ENCODE data around the gene THG1L.
"Not testable (repeated sequence)": the region's sequence is repeated elsewhere in the genome, so short reads cannot be mapped to it uniquely, and the experiment has no call there.

THG1L gene

GRCh38 chr5:157731272-157732129 is at the start of gene THG1L:
Gene THG1L, plus strand, starts transcription at chr5:157731420. Its CDS starts 21 bp downstream, at chr5:157731441.
- ATAC-seq (ENCODE audit: low read depth): peak; percentile 83
- Mint-ChIP-seq H3K27ac (peak within 1 kb of the TSS; percentile 94), H3K27me3 (no peaks in the 10 kb centered on the region), H3K36me3 (peaks cover 6% of the 10 kb centered on the region), H3K4me3 (peak within 1 kb of the TSS; percentile 91), H3K4me1 (peaks cover 15% of the 10 kb centered on the region), H3K9me3 (no peaks in the 10 kb centered on the region)
- DNase-seq (ENCODE audit: low spot score in 2 of 2): peak; percentile 93 to 97

- DNase-seq (ENCODE audit: low spot score in 2 of 2) (no peak), ATAC-seq (ENCODE audit: low read depth) (no peak)
- no peaks in the 10 kb centered on the region for H3K9me3 Mint-ChIP-seq
- no peaks in the 10 kb centered on the region for H3K36me3 Mint-ChIP-seq
- H3K27me3 Mint-ChIP-seq: no peaks in the 10 kb centered on the region
- H3K4me3 Mint-ChIP-seq: no peak overlapping the region
- no peaks in the 10 kb centered on the region for H3K4me1 Mint-ChIP-seq
- H3K27ac Mint-ChIP-seq: no peak overlapping the region
These were observed 49.0 kb upstream of the THG1L start for GRCh38 chr5:157682257-157682656.

GRCh38 chr5:157686276-157687197 is 44.7 kb upstream of the THG1L start:
- H3K27ac Mint-ChIP-seq; H3K27me3 Mint-ChIP-seq; H3K9me3 Mint-ChIP-seq; ATAC-seq (ENCODE audit: low read depth); H3K4me1 Mint-ChIP-seq; H3K4me3 Mint-ChIP-seq; DNase-seq (ENCODE audit: low spot score in 2 of 2); H3K36me3 Mint-ChIP-seq: not testable (repeated sequence)

- ATAC-seq (ENCODE audit: low read depth): no peak
- no peak overlapping the region for H3K27ac Mint-ChIP-seq
- H3K9me3 Mint-ChIP-seq: peaks cover 3% of the 10 kb centered on the region
- no peak for DNase-seq (ENCODE audit: low spot score in 2 of 2)
- no peak overlapping the region for H3K4me3 Mint-ChIP-seq
- peaks cover 2% of the 10 kb centered on the region for H3K27me3 Mint-ChIP-seq
- H3K4me1 Mint-ChIP-seq: no peaks in the 10 kb centered on the region
- no peaks in the 10 kb centered on the region for H3K36me3 Mint-ChIP-seq
These were observed 44.0 kb upstream of the THG1L start for GRCh38 chr5:157687198-157687554.

GRCh38 chr5:157689942-157690689 is 41.1 kb upstream of the THG1L start:
- H3K4me1 Mint-ChIP-seq: no peaks in the 10 kb centered on the region
- no peaks in the 10 kb centered on the region for H3K36me3 Mint-ChIP-seq
- H3K9me3 Mint-ChIP-seq: peaks cover 3% of the 10 kb centered on the region
- DNase-seq (ENCODE audit: low spot score in 2 of 2) (peak; percentile 23 to 39), ATAC-seq (ENCODE audit: low read depth) (peak; percentile 86)
- H3K27ac Mint-ChIP-seq: no peak overlapping the region
- H3K27me3 Mint-ChIP-seq: peaks cover 2% of the 10 kb centered on the region
- peak overlapping the region; percentile 52 for H3K4me3 Mint-ChIP-seq

GRCh38 chr5:157690690-157691433 is 40.4 kb upstream of the THG1L start:
- ATAC-seq (ENCODE audit: low read depth): no peak
- H3K27me3 Mint-ChIP-seq: peaks cover 2% of the 10 kb centered on the region
- H3K4me3 Mint-ChIP-seq: peak overlapping the region; percentile 52
- no peak for DNase-seq (ENCODE audit: low spot score in 2 of 2)
- H3K27ac Mint-ChIP-seq: no peak overlapping the region
- H3K9me3 Mint-ChIP-seq: peaks cover 3% of the 10 kb centered on the region
- H3K4me1 Mint-ChIP-seq: no peaks in the 10 kb centered on the region
- H3K36me3 Mint-ChIP-seq: no peaks in the 10 kb centered on the region

GRCh38 chr5:157693816-157694215 is 37.4 kb upstream of the THG1L start:
- not testable (repeated sequence) for H3K27me3 Mint-ChIP-seq

GRCh38 chr5:157696154-157696553 is 35.1 kb upstream of the THG1L start:
- H3K27ac Mint-ChIP-seq; H3K27me3 Mint-ChIP-seq; H3K9me3 Mint-ChIP-seq; H3K4me3 Mint-ChIP-seq; H3K36me3 Mint-ChIP-seq; H3K4me1 Mint-ChIP-seq; ATAC-seq (ENCODE audit: low read depth); DNase-seq (ENCODE audit: low spot score in 2 of 2): not testable (repeated sequence)

More at GRCh38 chr5:157693816-157694215, 37.4 kb upstream of the THG1L start:
- ATAC-seq (ENCODE audit: low read depth); DNase-seq (ENCODE audit: low spot score in 2 of 2); H3K9me3 Mint-ChIP-seq; H3K27ac Mint-ChIP-seq; H3K4me3 Mint-ChIP-seq; H3K36me3 Mint-ChIP-seq; H3K4me1 Mint-ChIP-seq: not testable (repeated sequence)

- not testable (repeated sequence) for H3K4me3 Mint-ChIP-seq; ATAC-seq (ENCODE audit: low read depth); H3K27ac Mint-ChIP-seq; H3K4me1 Mint-ChIP-seq; H3K36me3 Mint-ChIP-seq; H3K9me3 Mint-ChIP-seq; H3K27me3 Mint-ChIP-seq; DNase-seq (ENCODE audit: low spot score in 2 of 2)
These were observed 32.5 kb upstream of the THG1L start for GRCh38 chr5:157698674-157699073.

GRCh38 chr5:157703736-157704135 is 27.5 kb upstream of the THG1L start:
- Mint-ChIP-seq H3K4me3 (no peak overlapping the region), H3K27me3 (no peaks in the 10 kb centered on the region), H3K36me3 (peaks cover 2% of the 10 kb centered on the region), H3K9me3 (peaks cover 3% of the 10 kb centered on the region), H3K4me1 (no peaks in the 10 kb centered on the region), H3K27ac (no peak overlapping the region)
- DNase-seq (ENCODE audit: low spot score in 2 of 2): no peak
- ATAC-seq (ENCODE audit: low read depth): no peak

- DNase-seq (ENCODE audit: low spot score in 2 of 2) (no peak), ATAC-seq (ENCODE audit: low read depth) (no peak)
- no peak overlapping the region for H3K27ac Mint-ChIP-seq
- no peaks in the 10 kb centered on the region for H3K36me3 Mint-ChIP-seq
- no peak overlapping the region for H3K4me3 Mint-ChIP-seq
- no peaks in the 10 kb centered on the region for H3K27me3 Mint-ChIP-seq
- no peaks in the 10 kb centered on the region for H3K4me1 Mint-ChIP-seq
- no peaks in the 10 kb centered on the region for H3K9me3 Mint-ChIP-seq
These were observed 22.4 kb upstream of the THG1L start for GRCh38 chr5:157708866-157709265.

- no peak for DNase-seq (ENCODE audit: low spot score in 2 of 2)
- no peaks in the 10 kb centered on the region for H3K4me1 Mint-ChIP-seq
These were observed 21.9 kb upstream of the THG1L start for GRCh38 chr5:157709346-157709745.

GRCh38 chr5:157710431-157710830 is 20.8 kb upstream of the THG1L start:
- ATAC-seq (ENCODE audit: low read depth): no peak
- no peaks in the 10 kb centered on the region for H3K9me3 Mint-ChIP-seq
- no peak overlapping the region for H3K27ac Mint-ChIP-seq
- no peak for DNase-seq (ENCODE audit: low spot score in 2 of 2)
- H3K4me3 Mint-ChIP-seq: no peak overlapping the region
- no peaks in the 10 kb centered on the region for H3K4me1 Mint-ChIP-seq
- no peaks in the 10 kb centered on the region for H3K27me3 Mint-ChIP-seq
- no peaks in the 10 kb centered on the region for H3K36me3 Mint-ChIP-seq

More at GRCh38 chr5:157709346-157709745, 21.9 kb upstream of the THG1L start:
- no peak overlapping the region for H3K27ac Mint-ChIP-seq
- H3K27me3 Mint-ChIP-seq: no peaks in the 10 kb centered on the region
- ATAC-seq (ENCODE audit: low read depth): no peak
- no peaks in the 10 kb centered on the region for H3K36me3 Mint-ChIP-seq
- no peaks in the 10 kb centered on the region for H3K9me3 Mint-ChIP-seq
- H3K4me3 Mint-ChIP-seq: no peak overlapping the region

All from memory B cell (primary cell).